22Rv1 (cell line): ENCODE results near the gene ARHGDIA.

Experiments
- CTCF ChIP-seq: fragments of 450-650 bp; IDR thresholded peaks from 2 replicates; pipeline ENCODE4 v1.5.1; 2017; ENCODE audit warnings: mild to moderate bottlenecking
- ZFX ChIP-seq: fragments of 450-650 bp; IDR thresholded peaks from 2 replicates; pipeline ENCODE4 v1.6.1; 2017; ENCODE audit warnings: antibody characterized with exemption, borderline replicate concordance

GRCh38 chr17:81904600-81905423 is 33.7 kb upstream of the ARHGDIA start:
- TF ChIP-seq ZFX (no peak), CTCF (no peak)
